HG03432 (cell line): ENCODE results near the gene MEGF6.
"Not testable (repeated sequence)": the region's sequence is repeated elsewhere in the genome, so short reads cannot be mapped to it uniquely, and the experiment has no call there.

Source experiments
- ATAC-seq: cut with Tn5 transposase; IDR thresholded peaks from one replicate; pipeline ENCODE4 v1.9.1; 2021; ENCODE audit warnings: mild to moderate bottlenecking, moderate library complexity; ENCODE audit not compliant: unreplicated experiment

The MEGF6 gene

DNA sequence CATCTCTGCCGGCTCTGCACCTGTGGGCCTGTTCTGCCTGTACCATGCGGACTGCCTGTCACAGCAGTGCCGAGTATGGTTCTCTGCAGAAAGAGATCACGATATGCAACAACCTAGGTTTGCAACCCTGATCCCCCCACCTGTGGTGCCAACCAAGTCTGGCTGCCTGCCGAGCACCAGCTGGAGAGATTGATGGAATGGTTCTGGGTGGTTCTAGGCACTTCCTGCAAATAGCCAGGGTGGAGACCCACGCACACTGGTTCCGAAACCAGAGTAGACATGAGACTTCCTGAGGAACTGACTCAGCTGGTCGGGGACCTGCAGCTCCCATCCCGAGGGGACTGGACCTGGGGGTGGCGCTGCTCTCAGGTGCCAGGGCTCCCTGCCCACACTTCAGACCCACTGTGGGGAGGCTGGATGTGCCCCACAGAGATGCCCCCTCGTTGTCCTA is 18.9 kb upstream of the MEGF6 start:
- ATAC-seq, result no peak

GRCh38 chr1:3629561-3630160 is 18.4 kb upstream of the MEGF6 start:
- ATAC-seq, result no peak

DNA sequence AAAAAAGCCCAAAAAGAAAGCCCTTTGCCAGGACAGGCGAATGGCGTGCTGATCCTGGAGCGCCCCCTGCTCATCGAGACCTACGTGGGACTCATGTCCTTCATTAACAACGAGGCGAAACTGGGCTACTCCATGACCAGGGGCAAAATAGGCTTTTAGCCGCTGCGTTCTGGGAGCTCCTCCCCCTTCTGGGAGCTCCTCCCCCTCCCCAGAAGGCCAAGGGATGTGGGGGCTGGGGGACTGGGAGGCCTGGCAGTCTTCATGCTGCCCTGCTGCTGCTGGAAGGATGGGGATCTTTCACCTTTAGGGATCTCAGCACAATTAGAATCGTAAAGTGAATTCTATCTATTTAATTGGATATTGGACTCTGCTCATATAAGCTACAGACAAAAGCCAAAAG is 17.1 kb upstream of the MEGF6 start:
- no peak for ATAC-seq

DNA sequence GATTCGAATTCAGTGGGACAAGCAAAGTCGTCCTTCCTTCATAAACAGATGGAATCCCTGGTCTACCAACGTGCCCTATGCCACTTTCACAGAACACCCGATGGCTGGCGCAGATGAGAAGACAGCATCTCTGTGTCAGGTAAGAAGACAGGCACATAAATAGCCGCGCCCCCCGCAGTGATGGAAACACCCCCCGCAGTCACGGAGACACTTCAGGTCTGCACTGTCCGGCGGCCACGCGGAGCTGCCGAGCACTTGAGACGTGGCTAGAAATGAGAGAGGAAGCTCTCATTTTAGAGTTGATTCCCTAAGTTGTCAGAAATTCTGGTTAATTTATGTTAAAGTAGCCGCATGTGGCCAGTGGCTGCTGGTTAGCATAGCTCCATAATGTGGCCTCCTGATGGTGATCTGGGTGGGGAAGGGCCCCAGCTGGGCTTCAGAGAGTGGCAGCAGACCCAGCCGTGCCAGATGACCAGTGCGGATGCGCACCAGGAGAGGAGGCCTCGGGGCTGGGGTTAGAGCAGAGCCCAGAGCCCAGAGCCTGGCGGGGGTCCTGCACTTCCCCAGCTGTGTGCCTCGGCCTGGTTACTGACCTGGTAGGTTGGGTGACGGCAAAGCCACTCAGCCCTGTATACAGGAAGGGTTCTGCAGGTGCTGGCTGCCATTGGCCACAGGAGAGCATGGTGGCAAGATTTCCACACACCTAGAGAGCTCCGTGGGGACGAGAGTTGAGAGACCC is 16.4 kb upstream of the MEGF6 start:
- ATAC-seq, result no peak

DNA sequence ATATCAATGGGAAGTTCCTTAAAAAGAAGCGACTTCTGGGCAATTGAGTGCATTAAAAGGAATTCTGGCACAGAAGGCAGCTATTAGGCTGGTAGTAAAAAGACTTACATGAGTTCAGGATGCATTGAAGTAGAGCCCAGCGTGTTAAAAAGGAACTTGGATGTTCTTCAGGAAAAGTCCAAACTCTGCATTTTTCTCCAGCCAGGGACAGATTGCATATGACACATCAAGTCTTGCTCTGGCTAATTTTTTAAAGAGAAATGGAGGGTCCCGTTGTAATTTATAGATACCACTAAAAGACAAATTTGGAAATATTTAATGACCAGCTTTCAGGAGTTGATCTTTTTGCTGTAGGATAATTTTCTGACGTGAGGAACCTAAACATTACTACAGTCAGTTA is 14.7 kb upstream of the MEGF6 start:
- no peak for ATAC-seq

GRCh38 chr1:3625151-3625907 is 14.0 kb upstream of the MEGF6 start:
- peak; percentile 15 for ATAC-seq

GRCh38 chr1:3624200-3625136 is 13.2 kb upstream of the MEGF6 start, which contains the start of gene TPRG1L:
TSS of gene TPRG1L (plus strand) at chr1:3625015. CDS start at chr1:3625073, 58 bp downstream.
- ATAC-seq, result peak; percentile 94

DNA sequence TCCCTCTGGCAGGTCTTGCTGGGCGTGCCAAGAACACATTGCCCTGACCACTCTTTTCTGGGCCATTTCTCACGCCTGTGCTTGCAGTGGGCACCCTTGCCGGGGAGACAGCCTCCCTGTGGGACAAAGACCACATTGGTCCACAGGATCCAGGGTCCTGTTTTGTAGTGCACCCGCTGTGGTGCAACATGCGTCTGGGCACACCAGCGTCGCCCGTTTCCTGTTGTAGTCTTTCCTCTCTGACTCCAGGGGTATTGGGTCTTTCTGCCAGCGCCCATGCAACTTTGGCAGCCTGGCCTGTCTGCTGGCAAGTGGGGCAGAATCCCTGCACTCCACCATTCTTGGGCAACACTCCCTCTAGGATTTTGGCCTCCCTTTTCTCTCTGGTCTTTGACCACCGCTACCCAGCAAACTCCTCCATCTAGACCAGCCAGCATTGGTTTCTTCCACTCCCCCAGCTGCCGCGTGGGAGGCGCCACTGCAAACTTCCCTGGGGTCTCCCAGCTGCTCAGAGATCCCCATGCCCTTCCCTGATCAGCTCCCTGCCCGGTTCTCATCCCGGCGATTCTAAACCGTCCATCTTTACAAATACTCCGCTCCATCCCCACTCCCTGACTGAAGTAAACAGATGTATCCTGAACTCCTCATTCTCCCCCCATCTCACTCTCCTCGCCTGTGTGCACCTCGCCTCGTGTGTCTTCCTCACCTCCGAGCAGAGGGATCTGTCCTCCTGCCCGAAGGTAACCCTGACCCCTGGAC is 12.3 kb upstream of the MEGF6 start:
- ATAC-seq, result no peak

GRCh38 chr1:3622102-3622501 is 10.8 kb upstream of the MEGF6 start:
- ATAC-seq, result not testable (repeated sequence)

- ATAC-seq, result not testable (repeated sequence)
These were observed 9.9 kb upstream of the MEGF6 start for GRCh38 chr1:3621151-3621671.

- ATAC-seq, result no peak
These were observed 9.4 kb upstream of the MEGF6 start for GRCh38 chr1:3620708-3621107.

- no peak for ATAC-seq
These were observed 7.8 kb upstream of the MEGF6 start for GRCh38 chr1:3618881-3619671.

DNA sequence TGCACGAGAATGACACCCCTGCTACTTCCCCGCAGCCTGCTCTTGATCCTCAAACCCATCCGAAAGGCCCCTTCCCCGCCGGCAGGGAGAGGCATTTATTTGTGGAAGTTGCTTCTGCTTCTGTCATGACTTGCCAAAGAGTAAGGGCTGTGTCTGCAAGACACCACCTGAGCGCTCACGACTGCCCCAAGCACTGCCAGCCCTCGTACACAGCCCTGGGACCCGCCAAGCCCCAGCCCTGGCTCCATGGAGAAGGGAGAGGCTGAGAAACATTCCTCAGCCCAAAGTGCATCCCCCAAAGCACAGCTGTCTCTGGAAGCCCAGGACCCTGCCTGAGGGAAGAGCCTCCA is 7.2 kb upstream of the MEGF6 start:
- no peak for ATAC-seq

- no peak for ATAC-seq
These were observed 6.6 kb upstream of the MEGF6 start for GRCh38 chr1:3617806-3618345.

- no peak for ATAC-seq
These were observed 5.6 kb upstream of the MEGF6 start for GRCh38 chr1:3616861-3617260.

- no peak for ATAC-seq
These were observed 3.7 kb upstream of the MEGF6 start for GRCh38 chr1:3614755-3615742.

- ATAC-seq, result no peak
These were observed 815 bp upstream of the MEGF6 start for GRCh38 chr1:3612123-3612522.
